Activated CD8-positive, alpha-beta memory T cell treated with anti-CD3 and anti-CD28 coated beads, Interleukin-2, amount 10 ng/mL, durations not matched to agents 7 days and 5 days (primary cell): Measurements from ENCODE around the gene ATXN7L1. TPM values are rescaled to one million over a fixed set of nuclear protein-coding genes. Genes with fewer than 3 reads are reported as not detected.
A peak's percentile ranks its signal among the peaks of the same experiment; 100 is the strongest.

Experiments used
- ATAC-seq: fragments of 150-1000 bp; cut with Tn5 transposase; one replicate; pipeline ENCODE4 v1.10.0; 2021; ENCODE audit warnings: moderate library complexity
- CTCF ChIA-PET: fragments of 350-600 bp; sonication (Branson Sonifier 250); formaldehyde crosslinking; loops from one replicate; lab custom pipeline; 2021; ENCODE audit warnings: antibody characterized with exemption; lab: Charles Lee
- DNase-seq: peaks from one replicate; pipeline ENCODE4 v3.0.0-alpha.2; 2020
- H3K27ac Mint-ChIP-seq: one replicate; pipeline ENCODE4 v1.8.0; 2021; ENCODE audit warnings: mild to moderate bottlenecking, mixed read lengths
- H3K27me3 Mint-ChIP-seq: one replicate; pipeline ENCODE4 v1.8.0; 2021; ENCODE audit warnings: mixed read lengths
- H3K36me3 Mint-ChIP-seq: one replicate; pipeline ENCODE4 v1.8.0; 2021; ENCODE audit warnings: mild to moderate bottlenecking, mixed read lengths
- H3K4me1 Mint-ChIP-seq: one replicate; pipeline ENCODE4 v1.8.0; 2021; ENCODE audit warnings: mixed read lengths
- H3K4me3 Mint-ChIP-seq: one replicate; pipeline ENCODE4 v1.8.0; 2021; ENCODE audit warnings: mild to moderate bottlenecking, moderate library complexity, mixed read lengths
- H3K9me3 Mint-ChIP-seq: one replicate; pipeline ENCODE4 v1.8.0; 2022; ENCODE audit warnings: low read depth, mixed read lengths
- total RNA-seq, 2 experiments: library from RNA; stranded (reverse); gene quantifications; one replicate each; pipeline ENCODE4 v1.2.3, GENCODE V29; 2021

Gene ATXN7L1
- total RNA-seq, 2 experiments from 2014 or later: 4.2 to 9.1 TPM

DNA sequence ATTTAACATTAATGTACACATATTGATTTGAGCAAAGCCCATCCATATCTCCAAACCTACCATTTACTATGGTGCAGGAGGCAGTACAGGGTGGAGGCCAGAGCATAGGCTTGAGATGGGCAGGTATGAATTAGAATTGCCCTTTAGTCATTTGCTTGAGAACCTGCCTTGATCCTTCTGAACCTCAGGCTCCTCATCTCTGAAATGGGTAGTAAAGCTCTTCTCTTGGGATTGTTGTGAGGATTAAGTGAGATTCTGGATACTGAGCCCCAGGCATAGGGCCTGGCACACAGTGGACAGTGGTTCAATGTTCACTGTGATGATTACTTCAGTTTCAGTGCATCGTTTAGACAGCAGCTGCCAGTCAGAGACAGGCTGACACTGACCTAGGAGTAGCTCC is 5.0 kb upstream of the ATXN7L1 start:
- H3K9me3 Mint-ChIP-seq: no peaks in the 10 kb centered on the region
- no peaks in the 10 kb centered on the region for H3K36me3 Mint-ChIP-seq
- CTCF ChIA-PET: interaction anchor here (1.0 to 1.4 kb wide), 3 partner anchors 116 to 121 kb away, joined by 3 read pairs; no protein-coding TSS in a partner anchor
- no peak for DNase-seq
- H3K4me1 Mint-ChIP-seq: peaks cover 7% of the 10 kb centered on the region
- no peak overlapping the region for H3K4me3 Mint-ChIP-seq
- H3K27ac Mint-ChIP-seq: no peak overlapping the region
- peaks cover 18% of the 10 kb centered on the region for H3K27me3 Mint-ChIP-seq
- ATAC-seq: no peak

DNA sequence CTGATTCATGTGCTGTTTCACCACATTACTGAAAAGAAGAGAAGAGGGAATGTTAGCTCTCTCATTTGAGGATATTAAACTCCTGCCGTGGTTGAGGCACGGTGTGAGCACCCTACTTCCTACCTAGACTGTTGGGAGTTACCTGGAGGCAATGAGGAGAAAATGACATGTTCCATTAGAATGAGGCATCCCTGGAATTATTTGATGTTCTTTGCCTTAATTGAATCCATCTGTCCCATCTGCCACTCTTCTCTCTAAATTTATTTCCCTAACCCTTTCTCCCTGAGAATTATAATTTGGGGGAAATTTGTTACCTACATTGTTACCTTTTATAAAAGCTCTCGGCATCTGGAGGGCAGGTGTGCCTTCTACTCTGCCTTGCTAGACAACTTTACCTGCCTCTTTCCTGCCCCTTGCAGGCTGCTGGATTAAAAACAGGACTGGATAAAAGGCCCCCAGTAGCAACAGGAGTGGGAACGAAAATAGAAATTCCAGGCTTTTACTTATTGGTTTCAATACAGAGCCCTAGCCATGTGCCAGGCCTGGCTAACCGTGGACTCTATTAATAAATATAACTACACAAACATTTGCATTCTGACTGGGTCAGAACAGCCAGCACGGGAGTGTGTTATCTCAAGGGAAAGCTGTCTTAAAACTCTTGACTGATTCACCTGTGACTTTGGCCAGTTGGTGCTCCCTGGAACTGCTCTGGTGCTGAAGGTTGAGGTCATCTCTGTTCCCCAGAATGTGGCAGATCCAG is 4.4 kb upstream of the ATXN7L1 start:
- CTCF ChIA-PET: interaction anchor here (1.0 to 1.4 kb wide), 3 partner anchors 115 to 120 kb away, joined by 3 read pairs; no protein-coding TSS in a partner anchor
- Mint-ChIP-seq H3K4me1 (peaks cover 11% of the 10 kb centered on the region), H3K9me3 (no peaks in the 10 kb centered on the region), H3K27me3 (peaks cover 18% of the 10 kb centered on the region), H3K36me3 (no peaks in the 10 kb centered on the region), H3K27ac (no peak overlapping the region), H3K4me3 (no peak overlapping the region)
- DNase-seq (no peak), ATAC-seq (no peak)

DNA sequence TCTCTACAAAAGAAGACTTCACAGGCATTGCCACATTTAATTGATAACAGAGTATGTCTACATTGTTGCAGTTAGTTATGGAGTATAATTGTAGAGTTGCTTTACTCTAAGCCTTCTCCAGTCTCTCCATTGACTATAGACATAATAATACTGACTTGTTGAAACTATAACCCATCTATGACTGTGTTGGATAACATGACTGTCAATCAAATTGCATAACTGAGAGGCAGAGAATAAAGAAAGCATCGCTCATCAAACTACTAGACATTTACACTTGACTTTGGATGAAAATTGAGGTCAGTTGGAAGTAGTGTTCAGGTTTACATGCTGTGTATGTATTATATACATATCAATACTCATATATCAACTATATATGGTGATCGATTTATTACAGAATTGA is 3.4 kb upstream of the ATXN7L1 start:
- Mint-ChIP-seq H3K4me3 (no peak overlapping the region), H3K27me3 (peaks cover 18% of the 10 kb centered on the region), H3K9me3 (no peaks in the 10 kb centered on the region), H3K36me3 (no peaks in the 10 kb centered on the region), H3K4me1 (peaks cover 15% of the 10 kb centered on the region), H3K27ac (no peak overlapping the region)
- DNase-seq (no peak), ATAC-seq (no peak)
- CTCF ChIA-PET: interaction anchor here (3.6 kb wide), 1 partner anchor 119 kb away, joined by 27 read pairs; no protein-coding TSS in a partner anchor

DNA sequence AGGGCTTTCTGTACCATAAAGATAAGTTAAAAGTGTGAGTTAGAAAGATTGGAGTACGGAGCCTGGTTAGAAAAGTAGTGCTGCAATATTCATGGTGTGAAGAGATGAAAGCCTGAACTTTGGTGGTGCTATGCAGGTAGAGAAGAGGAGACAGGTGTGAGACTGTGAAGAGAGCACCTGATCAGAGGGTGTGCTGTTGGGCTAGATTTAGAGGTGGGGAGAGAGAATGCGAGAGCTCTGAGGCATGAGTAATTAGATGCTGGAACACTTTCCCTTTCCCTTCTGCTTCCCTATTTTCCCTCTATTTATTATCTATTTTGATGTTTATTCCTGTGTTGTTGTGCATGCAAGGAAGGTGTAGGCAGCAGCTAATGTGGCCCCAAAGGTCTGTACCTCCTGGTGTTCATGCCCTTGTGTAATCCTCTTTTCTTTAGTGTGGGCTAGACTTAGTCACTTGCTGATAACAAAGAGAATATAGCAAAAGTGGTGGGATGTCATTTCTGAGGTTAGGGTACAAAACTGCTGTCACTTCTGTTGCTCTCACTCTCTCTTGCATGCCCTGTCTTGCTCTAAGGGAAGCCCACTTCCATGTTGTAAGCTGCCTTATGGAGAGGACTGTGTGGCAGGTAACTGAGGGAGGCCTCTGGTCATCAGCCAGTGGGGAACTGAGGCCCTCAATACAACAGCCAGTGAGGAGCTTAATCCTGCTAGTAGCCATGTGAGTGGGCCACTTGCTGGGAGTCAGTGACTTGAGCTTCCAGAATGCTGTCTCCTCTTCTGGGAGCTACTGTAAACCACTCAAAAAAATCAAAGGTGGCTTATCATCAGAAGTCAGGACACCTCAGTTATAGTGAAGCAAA is 2.6 kb upstream of the ATXN7L1 start:
- ATAC-seq (no peak), DNase-seq (no peak)
- H3K27me3 Mint-ChIP-seq: peaks cover 18% of the 10 kb centered on the region
- CTCF ChIA-PET: interaction anchor here (0.6 to 3.6 kb wide), 5 partner anchors 59 to 199 kb away, joined by 3 to 27 read pairs (median 4); no protein-coding TSS in a partner anchor
- no peaks in the 10 kb centered on the region for H3K36me3 Mint-ChIP-seq
- no peak overlapping the region for H3K4me3 Mint-ChIP-seq
- H3K4me1 Mint-ChIP-seq: peaks cover 21% of the 10 kb centered on the region
- no peaks in the 10 kb centered on the region for H3K9me3 Mint-ChIP-seq
- H3K27ac Mint-ChIP-seq: no peak overlapping the region

DNA sequence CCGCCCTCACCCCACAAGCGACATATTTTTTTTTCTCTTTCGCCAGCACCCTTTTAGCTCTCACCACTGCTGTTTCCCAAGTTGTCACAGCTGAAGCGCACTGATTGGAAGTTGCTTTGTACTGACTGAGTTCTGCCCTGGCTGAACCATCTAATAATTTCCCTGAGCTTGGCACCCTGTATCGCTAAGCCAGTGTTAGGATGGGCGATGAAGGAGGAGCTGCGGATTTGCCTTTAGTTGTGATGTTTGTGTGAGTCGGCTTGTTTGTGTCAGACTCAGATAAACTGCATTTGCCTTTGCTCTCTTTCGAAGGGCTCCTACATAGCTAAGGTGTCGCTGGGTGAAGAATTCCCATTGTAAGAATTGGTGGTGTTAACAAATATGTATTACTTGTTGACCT is 1.3 kb upstream of the ATXN7L1 start:
- no peaks in the 10 kb centered on the region for H3K9me3 Mint-ChIP-seq
- peaks cover 21% of the 10 kb centered on the region for H3K4me1 Mint-ChIP-seq
- DNase-seq: no peak
- peaks cover 18% of the 10 kb centered on the region for H3K27me3 Mint-ChIP-seq
- H3K27ac Mint-ChIP-seq: no peak overlapping the region
- CTCF ChIA-PET: interaction anchor here (0.6 to 3.6 kb wide), 17 partner anchors 9 to 225 kb away, joined by 3 to 27 read pairs (median 3); no protein-coding TSS in a partner anchor
- no peaks in the 10 kb centered on the region for H3K36me3 Mint-ChIP-seq
- peak overlapping the region; percentile 1 for H3K4me3 Mint-ChIP-seq
- ATAC-seq: no peak

DNA sequence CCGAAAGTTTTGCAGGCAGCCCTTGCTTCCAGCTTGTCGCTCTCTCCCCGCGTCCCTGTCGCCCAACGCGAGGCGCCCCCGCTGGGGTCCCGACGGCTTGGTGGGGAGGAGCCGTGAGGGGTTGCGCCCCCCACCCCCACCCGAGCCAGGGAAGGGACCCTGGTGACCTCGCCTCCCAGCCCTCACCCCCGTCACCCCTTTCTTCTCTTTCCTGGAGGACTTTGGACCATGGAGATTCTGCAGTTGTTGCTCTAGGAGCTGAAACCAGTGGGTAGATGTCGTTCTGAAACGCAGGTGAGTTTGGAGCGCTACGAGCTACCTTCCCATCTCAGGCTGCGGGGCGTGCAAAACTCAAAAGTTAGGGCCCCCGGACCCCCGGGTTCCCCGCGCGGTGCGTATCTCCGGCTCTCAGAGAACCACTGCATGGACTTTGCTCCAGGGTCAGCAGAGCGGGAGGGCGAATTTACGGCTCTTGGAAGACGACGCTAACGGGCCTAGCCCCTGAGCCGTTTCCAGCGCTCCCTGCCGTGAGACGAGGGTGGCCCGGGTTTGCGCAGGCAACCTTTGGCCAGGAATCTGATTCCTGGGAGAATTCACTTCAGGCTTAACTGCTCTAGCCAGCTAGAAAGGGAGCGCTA is 684 bp upstream of the ATXN7L1 start:
- Mint-ChIP-seq H3K4me1 (peaks cover 21% of the 10 kb centered on the region), H3K27me3 (peaks cover 18% of the 10 kb centered on the region), H3K9me3 (no peaks in the 10 kb centered on the region), H3K27ac (no peak overlapping the region), H3K36me3 (peaks cover 2% of the 10 kb centered on the region), H3K4me3 (peak overlapping the region; percentile 63)
- DNase-seq (no peak), ATAC-seq (no peak)
- CTCF ChIA-PET: interaction anchor here (0.6 to 3.6 kb wide), 23 partner anchors 8 to 225 kb away, joined by 3 to 27 read pairs (median 3); no protein-coding TSS in a partner anchor

DNA sequence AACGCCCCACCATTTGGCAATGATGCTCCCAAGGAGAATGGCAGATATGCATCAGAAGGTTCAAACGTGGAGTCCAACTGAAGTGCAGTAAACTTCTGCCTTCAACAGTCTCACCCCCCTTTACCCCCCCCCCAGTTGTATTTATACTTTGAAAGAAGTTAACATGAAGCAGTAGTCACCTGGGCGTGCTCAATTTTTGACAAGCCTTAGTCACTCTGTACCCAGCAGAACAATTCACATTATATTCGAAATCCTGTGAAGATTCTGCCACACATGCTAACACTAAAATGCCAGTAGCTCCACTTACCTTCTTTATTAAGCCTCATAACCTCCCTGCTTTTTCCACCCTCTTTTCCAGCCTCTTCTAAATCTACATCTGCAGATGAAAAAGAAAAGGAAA is 894 bp downstream of the ATXN7L1 start:
- peaks cover 21% of the 10 kb centered on the region for H3K4me1 Mint-ChIP-seq

DNA sequence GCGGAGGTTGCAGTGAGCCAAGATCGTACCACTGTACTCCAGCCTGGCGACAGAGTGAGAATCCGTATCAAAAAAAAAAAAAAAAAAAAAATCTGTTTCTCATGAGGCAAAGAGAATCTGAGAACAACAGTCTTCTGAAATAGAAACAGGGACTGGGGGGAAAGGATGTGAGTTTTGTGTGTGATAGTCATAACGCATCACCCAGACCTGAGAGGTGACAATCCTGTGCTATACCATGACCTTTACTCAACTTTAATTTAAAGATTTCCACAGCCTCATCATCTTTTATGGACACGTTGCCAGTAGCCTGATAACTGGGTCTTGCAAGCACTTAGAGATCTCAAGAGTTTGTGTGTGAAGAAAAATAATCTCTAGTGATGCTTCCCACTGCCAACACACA is 2.3 kb downstream of the ATXN7L1 start:
- Mint-ChIP-seq H3K27ac (no peak overlapping the region), H3K4me3 (no peak overlapping the region), H3K36me3 (peaks cover 2% of the 10 kb centered on the region), H3K27me3 (peaks cover 18% of the 10 kb centered on the region), H3K9me3 (no peaks in the 10 kb centered on the region), H3K4me1 (peaks cover 21% of the 10 kb centered on the region)
- CTCF ChIA-PET: interaction anchor here (1.3 to 1.6 kb wide), 2 partner anchors 24 to 66 kb away, joined by 3 to 4 read pairs; no protein-coding TSS in a partner anchor
- no peak for DNase-seq
- no peak for ATAC-seq

More for the DNA sequence above, 894 bp downstream of the ATXN7L1 start:
- Mint-ChIP-seq H3K9me3 (no peaks in the 10 kb centered on the region), H3K36me3 (peaks cover 2% of the 10 kb centered on the region), H3K27me3 (peaks cover 18% of the 10 kb centered on the region), H3K4me3 (peak overlapping the region; percentile 87), H3K27ac (no peak overlapping the region)
- CTCF ChIA-PET: interaction anchor here (0.6 to 1.0 kb wide), 3 partner anchors 24 to 221 kb away, joined by 3 to 4 read pairs (median 3); no protein-coding TSS in a partner anchor
- no peak for ATAC-seq
- no peak for DNase-seq

DNA sequence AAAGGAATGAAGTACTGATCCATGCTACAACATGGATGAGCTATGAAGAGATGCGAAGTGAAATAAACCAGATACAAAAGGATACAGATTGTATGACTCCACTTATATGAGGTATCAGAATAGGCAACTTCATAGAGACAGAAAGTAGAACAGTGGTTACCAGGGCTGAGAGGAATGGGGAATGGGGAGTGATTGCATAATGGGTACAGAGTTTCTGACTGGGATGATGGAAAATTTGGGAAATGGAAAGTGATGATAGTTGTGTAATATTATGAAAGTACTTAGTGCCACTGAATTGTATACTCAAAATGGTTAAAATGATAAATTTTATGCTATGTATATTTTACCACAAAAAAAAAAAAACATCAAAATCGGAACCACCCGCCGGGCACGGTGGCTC is 3.9 kb downstream of the ATXN7L1 start:
- H3K27me3 Mint-ChIP-seq: peaks cover 5% of the 10 kb centered on the region
- no peaks in the 10 kb centered on the region for H3K9me3 Mint-ChIP-seq
- H3K27ac Mint-ChIP-seq: no peak overlapping the region
- peaks cover 21% of the 10 kb centered on the region for H3K4me1 Mint-ChIP-seq
- DNase-seq (no peak), ATAC-seq (no peak)
- H3K4me3 Mint-ChIP-seq: no peak overlapping the region
- CTCF ChIA-PET: interaction anchor here (0.6 kb wide), 1 partner anchor 954 kb away, joined by 3 read pairs; no protein-coding TSS in a partner anchor
- H3K36me3 Mint-ChIP-seq: peaks cover 2% of the 10 kb centered on the region

DNA sequence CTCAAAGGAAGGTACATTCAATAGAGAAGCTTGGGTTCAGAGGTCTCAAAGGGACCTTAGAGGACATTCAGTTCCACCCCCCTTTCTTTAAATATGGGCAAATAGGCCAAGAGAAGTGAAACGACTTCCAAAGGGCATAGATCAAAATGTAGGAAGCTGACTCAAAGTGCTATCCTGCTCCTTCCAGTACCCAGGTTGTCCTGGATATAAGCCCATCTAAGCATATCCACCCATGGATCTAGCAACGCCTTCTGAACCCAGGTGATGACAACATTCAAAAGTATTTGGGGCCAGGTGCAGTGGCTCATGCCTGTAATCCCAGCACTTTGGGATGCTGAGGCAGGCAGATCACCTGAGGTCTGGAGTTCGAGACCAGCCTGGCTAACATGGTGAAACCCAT is 5.3 kb downstream of the ATXN7L1 start:
- DNase-seq (no peak), ATAC-seq (no peak)
- H3K36me3 Mint-ChIP-seq: peaks cover 2% of the 10 kb centered on the region
- CTCF ChIA-PET: no interaction called here
- peaks cover 18% of the 10 kb centered on the region for H3K4me1 Mint-ChIP-seq
- H3K27ac Mint-ChIP-seq: no peak overlapping the region
- no peaks in the 10 kb centered on the region for H3K27me3 Mint-ChIP-seq
- H3K4me3 Mint-ChIP-seq: no peak overlapping the region
- H3K9me3 Mint-ChIP-seq: no peaks in the 10 kb centered on the region

DNA sequence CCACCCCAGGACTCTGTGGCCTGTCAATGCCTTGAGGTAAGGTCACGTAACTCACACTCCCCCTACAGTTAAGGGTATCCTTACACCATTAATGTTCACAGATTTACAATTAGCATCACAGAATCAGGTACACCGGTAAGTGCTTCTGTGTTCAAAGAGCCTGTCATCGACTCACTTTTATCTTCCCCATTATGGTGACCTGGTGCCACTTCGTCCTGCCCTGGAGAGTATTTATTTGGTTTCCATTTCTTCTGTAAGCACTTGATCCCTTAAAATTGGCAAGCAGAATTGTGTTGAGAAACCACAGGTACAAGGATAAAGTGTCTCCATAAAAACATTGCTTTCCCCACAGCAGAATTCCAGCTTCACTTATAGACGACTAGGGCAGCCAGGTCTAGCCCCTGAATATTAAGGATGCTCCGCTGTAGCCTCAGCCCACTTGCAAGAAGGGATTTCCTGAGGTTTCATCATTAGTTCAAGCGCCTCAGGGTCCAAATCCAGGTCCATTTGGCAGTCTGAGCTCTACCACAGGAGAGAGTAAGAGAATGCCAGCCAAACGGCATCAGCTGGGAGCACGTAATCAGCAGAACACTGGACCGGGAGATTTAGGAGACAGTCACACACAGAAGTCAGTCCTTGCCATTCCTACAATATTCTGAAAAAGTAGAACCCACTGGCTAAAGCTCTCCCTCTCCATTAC is 10.1 kb downstream of the ATXN7L1 start:
- Mint-ChIP-seq H3K36me3 (no peaks in the 10 kb centered on the region), H3K27ac (no peak overlapping the region), H3K9me3 (no peaks in the 10 kb centered on the region), H3K4me3 (no peak overlapping the region), H3K27me3 (no peaks in the 10 kb centered on the region), H3K4me1 (no peaks in the 10 kb centered on the region)
- DNase-seq (no peak), ATAC-seq (no peak)
- CTCF ChIA-PET: no interaction called here

DNA sequence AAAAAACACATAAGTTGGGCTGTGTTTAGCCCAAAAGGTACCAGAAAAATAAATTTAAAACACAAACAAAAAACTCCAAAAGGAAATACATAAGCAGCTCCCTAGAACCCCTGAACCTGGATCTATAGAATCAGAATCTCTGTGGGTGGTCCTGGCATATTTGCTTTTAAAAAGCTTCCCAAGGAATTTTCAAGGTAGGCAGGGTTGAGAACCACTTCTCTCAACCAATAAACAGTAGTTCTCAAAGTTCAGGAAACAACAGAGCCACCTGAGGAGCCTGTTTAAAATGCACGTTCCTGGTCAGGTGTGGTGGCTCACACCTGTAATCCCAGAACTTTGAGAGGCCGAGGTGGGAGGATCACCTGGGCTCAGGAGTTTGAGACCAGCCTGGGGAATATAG is 12.5 kb downstream of the ATXN7L1 start:
- DNase-seq (no peak), ATAC-seq (no peak)
- H3K4me3 Mint-ChIP-seq: no peak overlapping the region
- no peaks in the 10 kb centered on the region for H3K36me3 Mint-ChIP-seq
- no peaks in the 10 kb centered on the region for H3K9me3 Mint-ChIP-seq
- CTCF ChIA-PET: interaction anchor here (0.7 to 0.9 kb wide), 2 partner anchors 10 to 96 kb away, joined by 3 read pairs; no protein-coding TSS in a partner anchor
- no peaks in the 10 kb centered on the region for H3K27me3 Mint-ChIP-seq
- H3K4me1 Mint-ChIP-seq: no peaks in the 10 kb centered on the region
- no peak overlapping the region for H3K27ac Mint-ChIP-seq
